Testis (tissue), 2 donors: ENCODE data around the gene SP3.

Source experiments
- POLR2A ChIP-seq: fragments of 450-650 bp; IDR thresholded peaks from one replicate; pipeline ENCODE4 v1.6.1; 2017; ENCODE audit warnings: antibody characterized with exemption, mild to moderate bottlenecking, moderate library complexity
- TF ChIP-seq, protein P1 (sequence below), 3 experiments: fragments of 450-650 bp in 2 of 3; fragments of 200-600 bp in 1 of 3; sonication (generic) in 1 of 3; IDR thresholded peaks; one replicate each; pipeline ENCODE4 v1.5.1; 2016 to 2019; ENCODE audit warnings: antibody characterized with exemption in 3 of 3, mild to moderate bottlenecking in 2 of 3, moderate library complexity in 1 of 3

DNA sequence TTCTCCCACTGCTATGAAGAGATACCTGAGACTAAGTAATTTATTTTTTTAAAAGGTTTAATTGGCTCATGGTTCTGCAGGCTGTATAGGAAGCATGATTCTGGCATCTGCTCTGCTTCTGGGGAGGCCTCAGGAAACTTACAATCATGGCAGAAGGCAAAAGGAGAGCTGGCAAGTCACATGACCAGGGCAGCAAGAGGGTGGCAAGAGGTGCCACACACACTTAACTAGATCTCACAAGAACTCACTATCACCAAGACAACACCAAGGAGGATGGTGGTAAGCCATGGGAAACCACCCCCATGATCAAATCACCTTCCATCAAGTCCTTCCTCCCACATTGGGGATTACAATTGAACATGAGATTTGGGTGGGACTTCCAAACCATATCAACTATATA lies 38.3 kb downstream of the SP3 start:
- TF ChIP-seq, protein P1, sequence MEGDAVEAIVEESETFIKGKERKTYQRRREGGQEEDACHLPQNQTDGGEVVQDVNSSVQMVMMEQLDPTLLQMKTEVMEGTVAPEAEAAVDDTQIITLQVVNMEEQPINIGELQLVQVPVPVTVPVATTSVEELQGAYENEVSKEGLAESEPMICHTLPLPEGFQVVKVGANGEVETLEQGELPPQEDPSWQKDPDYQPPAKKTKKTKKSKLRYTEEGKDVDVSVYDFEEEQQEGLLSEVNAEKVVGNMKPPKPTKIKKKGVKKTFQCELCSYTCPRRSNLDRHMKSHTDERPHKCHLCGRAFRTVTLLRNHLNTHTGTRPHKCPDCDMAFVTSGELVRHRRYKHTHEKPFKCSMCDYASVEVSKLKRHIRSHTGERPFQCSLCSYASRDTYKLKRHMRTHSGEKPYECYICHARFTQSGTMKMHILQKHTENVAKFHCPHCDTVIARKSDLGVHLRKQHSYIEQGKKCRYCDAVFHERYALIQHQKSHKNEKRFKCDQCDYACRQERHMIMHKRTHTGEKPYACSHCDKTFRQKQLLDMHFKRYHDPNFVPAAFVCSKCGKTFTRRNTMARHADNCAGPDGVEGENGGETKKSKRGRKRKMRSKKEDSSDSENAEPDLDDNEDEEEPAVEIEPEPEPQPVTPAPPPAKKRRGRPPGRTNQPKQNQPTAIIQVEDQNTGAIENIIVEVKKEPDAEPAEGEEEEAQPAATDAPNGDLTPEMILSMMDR (IDR thresholded peaks at IDR 0.05) = no peak
- no peak for TF ChIP-seq POLR2A
